Caki2 (cell line): ENCODE data around the gene NEK11. TPM values are rescaled to one million over a fixed set of nuclear protein-coding genes. Genes with fewer than 3 reads are reported as not detected.
A peak's percentile ranks its signal among the peaks of the same experiment; 100 is the strongest.

ENCODE experiments used
- DNase-seq: peaks from one replicate; pipeline ENCODE4 v3.0.0-alpha.2; 2015; ENCODE audit warnings: low read depth
- in situ Hi-C: cut with HindIII; loops from 2 replicates; pipeline ENCODE4 v1.10.0; 2016; ENCODE audit warnings: low sequenced_read_pairs, low pct_unique_long_range_greater_than_20kb, mixed read lengths
- total RNA-seq: library from RNA; depleted of rRNA; stranded (reverse); fragments of >200 nt; shearing (Covaris generic); gene quantifications from 2 replicates; pipeline ENCODE4 v1.2.3, GENCODE V29; 2014; ENCODE audit warnings: low replicate concordance; rRNA removed

The NEK11 gene
- 4.0 and 8.1 TPM in 2 replicates for total RNA-seq

- in situ Hi-C loops = no loop called here
- DNase-seq = peak; percentile 81
These were observed at the start of gene NEK11, which contains the start of gene ASTE1 for GRCh38 chr3:131026321-131027151. Gene NEK11 (plus strand): TSS chr3:131026877. CDS start chr3:131029709, 2,832 bp downstream. Gene ASTE1 (minus strand): TSS chr3:131026825. CDS start chr3:131025306, 1,519 bp downstream.

DNA sequence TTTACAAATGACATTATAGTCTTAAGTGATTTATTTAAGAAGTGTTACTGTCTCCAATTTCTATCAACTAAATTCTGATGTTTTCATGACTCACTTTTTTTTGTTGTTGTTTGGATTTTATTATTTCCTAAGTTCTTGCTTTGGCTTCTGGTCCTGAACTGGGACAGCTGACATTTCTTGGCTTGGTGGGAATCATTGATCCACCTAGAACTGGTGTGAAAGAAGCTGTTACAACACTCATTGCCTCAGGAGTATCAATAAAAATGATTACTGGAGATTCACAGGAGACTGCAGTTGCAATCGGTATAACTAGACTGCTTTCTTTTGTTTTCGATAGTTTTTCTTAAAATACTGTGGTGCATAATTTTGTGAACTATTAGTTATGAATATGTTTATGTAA lies 47.6 kb upstream of the NEK11 start:
- in situ Hi-C loops = no loop called here
- DNase-seq = no peak

DNA sequence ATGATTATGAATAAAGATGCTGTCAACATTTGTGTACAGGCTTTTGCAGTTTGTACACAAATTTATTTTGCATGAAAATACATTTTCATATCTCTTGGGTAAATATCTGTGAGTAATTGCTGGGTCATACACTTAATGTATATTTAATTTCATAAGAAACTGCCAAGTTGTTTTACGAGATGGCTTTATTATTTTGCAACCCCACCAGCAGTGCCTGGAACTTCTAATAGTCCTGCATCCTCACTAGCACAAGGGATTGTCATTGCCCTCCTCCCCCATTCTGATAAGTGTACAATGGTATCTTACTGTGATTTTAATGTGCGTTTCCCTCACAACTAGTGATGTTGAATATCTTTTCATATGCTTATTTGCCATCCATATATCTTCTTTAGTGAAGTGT lies 45.2 kb upstream of the NEK11 start:
- no peak for DNase-seq
- in situ Hi-C loops = no loop called here

DNA sequence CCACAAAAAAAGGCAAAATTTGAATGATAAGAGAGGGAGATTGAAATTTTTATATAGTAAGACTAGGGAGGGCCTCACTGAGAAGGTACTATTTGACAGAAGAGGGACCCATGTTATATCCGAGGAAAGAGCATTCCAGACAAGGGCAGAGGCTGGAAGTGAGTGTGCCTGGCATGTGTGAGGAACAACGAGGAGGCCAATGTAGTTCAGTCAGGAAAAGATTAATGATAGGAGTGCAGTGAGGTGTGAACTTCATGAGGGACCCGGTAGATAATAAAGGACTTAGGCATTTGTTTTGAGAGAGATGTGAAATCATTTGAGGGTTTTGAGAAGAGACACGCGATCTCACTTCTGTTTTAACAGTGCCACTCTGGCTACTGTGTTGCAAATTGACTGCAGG lies 36.4 kb upstream of the NEK11 start:
- peak; percentile 39 for DNase-seq
- in situ Hi-C loops = no loop called here

DNA sequence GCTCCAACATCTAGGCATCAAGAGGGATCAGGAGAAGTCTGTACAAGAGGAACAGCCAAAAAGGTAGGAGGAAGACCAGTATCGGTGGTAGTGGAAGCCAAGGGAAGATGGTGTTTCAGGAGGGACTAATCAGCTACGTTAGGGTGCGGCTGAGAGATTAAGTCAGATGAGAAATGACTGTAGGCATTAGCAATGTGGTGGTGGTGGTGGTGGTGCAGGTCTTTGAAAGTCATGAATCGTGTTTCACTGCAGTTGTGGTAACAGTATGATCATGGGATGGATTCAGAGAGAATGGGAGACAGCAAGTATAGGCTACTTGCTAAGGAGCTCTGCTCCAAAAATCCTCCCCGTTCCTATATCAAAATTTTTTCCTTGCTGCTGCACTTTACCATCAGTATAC lies 35.6 kb upstream of the NEK11 start:
- in situ Hi-C loops = no loop called here
- no peak for DNase-seq

GRCh38 chr3:130992344-130992743 lies 34.3 kb upstream of the NEK11 start:
- DNase-seq = no peak
- in situ Hi-C loops = no loop called here

DNA sequence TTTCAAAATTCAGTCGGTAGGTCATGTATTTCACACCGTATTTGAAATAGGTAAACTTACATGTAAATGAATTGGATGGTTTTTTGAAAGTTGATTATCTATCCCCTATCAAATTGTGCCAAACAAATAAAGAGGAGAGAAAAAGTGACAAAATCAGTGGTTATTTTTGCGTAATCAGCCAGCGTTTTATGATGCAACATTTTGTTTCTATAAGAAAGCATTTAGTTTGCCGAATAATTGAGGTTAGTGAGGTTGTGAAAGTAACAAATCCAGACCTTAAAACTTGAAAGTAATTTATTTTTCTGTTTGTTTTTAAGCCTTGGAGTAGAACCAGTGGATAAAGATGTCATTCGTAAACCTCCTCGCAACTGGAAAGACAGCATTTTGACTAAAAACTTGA lies 29.4 kb upstream of the NEK11 start:
- in situ Hi-C loops = no loop called here
- DNase-seq = no peak

DNA sequence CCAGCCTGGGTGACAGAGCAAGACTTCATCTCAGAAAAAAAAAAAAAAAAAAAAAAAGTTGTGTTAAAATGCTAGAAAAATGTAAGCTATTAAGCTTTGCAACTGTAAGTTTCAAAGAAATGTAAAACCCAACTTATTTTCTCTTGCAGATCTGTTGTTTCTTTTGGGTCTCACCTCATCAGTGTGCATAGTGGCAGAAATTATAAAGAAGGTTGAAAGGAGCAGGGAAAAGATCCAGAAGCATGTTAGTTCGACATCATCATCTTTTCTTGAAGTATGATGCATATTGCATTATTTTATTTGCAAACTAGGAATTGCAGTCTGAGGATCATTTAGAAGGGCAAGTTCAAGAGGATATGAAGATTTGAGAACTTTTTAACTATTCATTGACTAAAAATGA lies 25.6 kb upstream of the NEK11 start:
- in situ Hi-C loops = no loop called here
- DNase-seq = no peak

GRCh38 chr3:131004603-131005002 lies 22.1 kb upstream of the NEK11 start:
- no peak for DNase-seq
- in situ Hi-C loops = no loop called here

- no peak for DNase-seq
- in situ Hi-C loops = no loop called here
These were observed 19.4 kb upstream of the NEK11 start for GRCh38 chr3:131007256-131007655.

DNA sequence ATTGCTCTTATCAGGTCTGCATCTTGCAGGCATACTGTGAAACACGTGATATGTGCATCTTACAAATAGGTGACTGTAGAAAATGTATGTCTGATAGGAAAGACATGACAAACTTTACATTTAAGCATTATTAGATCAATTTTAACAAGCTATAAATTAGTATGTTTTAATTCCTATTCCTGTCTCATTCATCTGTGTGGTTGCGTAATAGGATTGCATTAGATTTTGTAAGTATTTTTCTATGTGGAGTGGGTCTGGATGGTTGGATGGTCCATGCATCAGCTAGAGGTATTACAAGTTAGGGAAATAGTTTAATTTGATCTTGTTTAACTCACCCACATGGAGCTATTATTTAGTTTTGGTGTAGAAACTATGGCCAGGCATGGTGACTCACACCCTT lies 18.9 kb upstream of the NEK11 start:
- DNase-seq = no peak
- in situ Hi-C loops = no loop called here

DNA sequence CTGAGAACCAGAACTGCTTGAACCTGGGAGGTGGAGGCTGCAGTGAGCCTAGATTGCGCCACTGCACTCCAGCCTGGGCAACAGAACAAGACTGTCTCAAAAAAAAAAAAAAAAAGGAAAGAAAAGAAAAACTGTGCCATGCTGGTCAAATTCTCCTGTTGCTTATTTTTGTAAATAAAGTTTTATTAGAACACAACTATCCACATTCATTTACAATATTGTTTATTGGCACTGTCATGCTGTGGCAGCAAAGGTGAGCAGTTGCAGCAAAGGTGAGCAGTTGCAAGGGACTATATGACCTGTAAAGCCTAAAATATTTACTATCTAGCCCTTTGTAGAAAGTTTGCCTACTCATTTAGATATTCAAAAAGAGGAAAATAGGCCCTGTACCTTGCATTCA lies 18.4 kb upstream of the NEK11 start:
- DNase-seq = no peak
- in situ Hi-C loops = no loop called here

DNA sequence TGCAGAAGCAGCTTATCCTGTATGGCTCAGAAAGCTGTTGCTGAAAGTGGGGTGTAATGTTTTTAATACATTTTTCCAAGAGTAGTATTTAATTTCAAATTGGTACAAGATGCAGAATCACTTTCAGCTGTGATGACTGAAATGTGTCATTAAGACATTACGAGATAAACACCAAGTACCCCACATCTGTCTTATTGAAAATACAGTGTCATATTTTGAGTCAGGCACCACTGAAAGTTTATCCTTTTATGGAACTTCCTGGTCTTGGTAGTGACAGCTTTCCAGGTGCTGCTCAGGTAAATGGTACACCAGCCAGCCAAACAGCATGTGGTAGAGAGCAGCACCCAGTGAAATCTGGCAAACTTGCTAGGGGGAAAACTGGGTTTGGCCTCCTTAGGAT lies 17.0 kb upstream of the NEK11 start:
- in situ Hi-C loops = no loop called here
- DNase-seq = no peak

DNA sequence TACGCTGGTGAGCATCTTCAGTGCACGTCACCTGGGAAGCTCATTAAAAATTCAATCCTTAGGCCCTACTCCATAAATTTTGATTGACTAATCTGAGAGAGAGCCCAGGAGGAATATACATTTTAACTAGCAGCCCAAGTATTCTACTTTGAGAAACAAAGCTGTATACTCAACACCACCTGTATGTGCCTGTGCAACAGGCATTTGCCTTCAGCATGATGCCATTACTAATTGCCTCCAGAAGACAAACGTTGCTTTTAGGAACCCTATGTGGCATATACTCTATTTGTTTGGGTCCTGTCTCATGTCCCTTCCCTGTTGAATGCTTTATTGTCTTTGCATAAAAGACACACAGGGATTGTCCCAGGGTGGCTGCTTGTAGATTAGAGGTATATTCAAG lies 7.7 kb upstream of the NEK11 start:
- no peak for DNase-seq
- in situ Hi-C loops = no loop called here

DNA sequence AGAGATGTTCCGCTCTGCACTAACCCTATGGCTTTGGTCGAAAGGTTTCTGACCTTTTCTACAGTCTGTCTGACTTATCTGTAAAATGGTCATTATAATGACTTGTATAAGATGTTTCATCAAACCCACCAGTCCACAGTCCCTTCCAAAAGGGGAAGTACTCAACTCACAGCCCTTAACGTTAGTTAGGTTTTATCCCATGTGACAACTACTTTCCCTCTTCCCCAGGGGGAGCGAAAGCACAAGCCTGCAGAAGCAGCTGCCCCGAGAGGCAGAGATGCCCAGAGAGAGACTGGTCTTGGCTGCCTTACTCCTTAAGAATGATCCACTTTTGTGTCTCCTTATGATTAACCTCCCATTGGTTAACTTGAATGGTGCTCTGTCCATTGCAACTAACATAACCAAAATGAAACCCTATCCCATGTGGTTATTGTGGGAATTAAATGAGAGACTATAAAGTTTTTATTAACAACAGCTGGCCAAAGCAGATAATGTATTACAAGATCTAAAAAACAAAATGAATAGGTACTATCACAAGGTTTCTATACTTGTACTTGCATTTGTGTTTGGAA lies 6.5 kb upstream of the NEK11 start:
- in situ Hi-C loops = no loop called here
- DNase-seq = no peak

DNA sequence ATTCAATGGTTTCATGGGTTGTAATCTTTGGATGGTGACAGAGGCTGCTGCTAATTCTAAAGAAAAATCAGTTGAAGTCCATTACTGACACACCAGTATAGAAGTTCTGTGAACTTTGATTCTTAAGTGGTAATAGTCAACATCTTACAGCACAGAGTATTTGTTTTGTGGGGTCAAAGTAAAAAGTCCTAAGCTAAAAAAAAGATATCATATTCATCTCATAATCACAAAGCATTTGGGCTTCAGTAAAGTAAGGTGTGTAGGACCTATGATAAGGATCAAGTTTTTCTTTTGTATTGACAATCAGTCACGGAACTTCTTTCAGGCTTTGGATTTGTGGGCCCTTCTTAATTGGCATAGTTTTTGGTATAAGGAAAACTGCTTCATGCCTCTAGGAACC lies 1.1 kb upstream of the NEK11 start:
- no peak for DNase-seq
- in situ Hi-C loops = no loop called here

DNA sequence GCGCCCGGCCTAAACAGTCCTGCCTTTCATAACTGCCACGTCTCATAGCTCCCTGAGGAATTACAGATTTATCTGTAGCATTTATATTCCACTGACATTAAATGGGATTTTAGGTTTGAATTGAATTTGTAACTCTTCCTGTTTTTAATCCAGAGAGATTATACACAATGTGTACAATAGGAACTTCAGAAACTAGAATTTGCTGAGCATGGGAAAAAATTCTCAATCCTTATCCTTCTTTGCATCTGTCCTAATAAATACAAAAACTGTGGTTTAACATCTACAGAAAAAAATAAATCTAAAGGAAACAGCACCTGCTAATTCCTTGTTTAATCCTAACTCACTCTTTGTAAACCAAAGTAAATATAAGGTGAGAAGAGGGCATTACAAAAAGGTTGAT lies 2.2 kb downstream of the NEK11 start:
- no peak for DNase-seq
- in situ Hi-C loops = no loop called here

DNA sequence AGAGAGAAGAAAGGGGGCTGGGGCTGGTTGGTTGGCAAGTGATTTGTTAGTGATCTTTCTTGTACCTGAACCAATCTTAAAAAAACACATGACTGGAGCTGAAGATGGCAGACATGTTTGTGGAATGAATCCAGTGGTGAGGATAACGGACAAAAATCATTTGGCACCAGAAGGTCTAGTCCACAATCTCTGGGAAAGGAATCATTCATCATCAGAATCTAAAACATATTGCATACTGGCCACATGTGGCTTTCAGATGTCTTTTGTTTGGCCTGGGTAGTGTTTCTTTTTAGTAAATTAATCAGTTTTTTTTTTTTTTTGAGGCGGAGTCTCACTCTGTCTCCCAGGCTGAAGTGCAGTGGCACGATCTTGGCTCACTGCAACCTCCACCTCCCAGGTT lies 5.0 kb downstream of the NEK11 start:
- no peak for DNase-seq
- in situ Hi-C loops = no loop called here

DNA sequence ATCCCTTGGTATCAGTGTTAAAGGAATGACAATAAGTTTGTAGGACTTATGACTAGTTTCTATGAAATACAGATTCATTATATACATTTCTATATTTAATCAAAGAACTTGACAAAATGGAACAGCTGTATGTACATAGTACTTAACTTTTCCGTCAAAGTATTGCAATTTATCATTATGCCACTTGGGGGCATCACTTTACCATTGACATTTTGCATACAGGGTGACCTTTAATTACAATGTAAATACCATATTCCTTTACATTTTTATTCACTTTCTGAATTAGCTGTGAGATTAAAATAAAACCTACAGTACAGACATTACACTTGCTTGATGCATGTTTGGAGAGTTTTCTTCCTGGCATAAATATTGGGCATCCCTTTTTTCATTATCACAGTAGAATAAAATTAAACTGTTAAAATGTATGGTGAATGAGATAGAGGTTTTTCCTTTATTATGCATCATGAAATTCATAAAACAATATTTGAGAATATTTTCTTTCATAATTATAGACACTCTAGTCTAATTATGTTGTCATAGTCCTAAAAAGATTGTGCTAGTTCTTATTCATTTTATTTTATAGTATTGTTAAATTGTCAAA lies 6.9 kb downstream of the NEK11 start:
- in situ Hi-C loops = no loop called here
- DNase-seq = no peak
